SK-N-SH (cell line): Measurements from ENCODE around the gene RGS7.

ENCODE experiments used
- EP300 ChIP-seq, 2 experiments: IDR thresholded peaks; 2 replicates each; pipeline versions ENCODE4 v1.4.0 to v1.6.1; 2012; ENCODE audit warnings: borderline replicate concordance in 1 of 2, low read depth in 1 of 2, low read length in 1 of 2
- MXI1 ChIP-seq: IDR thresholded peaks from 2 replicates; pipeline ENCODE4 v1.6.1; 2012; ENCODE audit warnings: mild to moderate bottlenecking, low read depth, low read length, improper control_type of control experiment
- TAF1 ChIP-seq: IDR thresholded peaks from 2 replicates; pipeline ENCODE4 v1.6.1; 2012; ENCODE audit warnings: low read depth, mild to moderate bottlenecking, low read length, moderate library complexity, borderline replicate concordance
- TF ChIP-seq, protein P1 (sequence below): fragments of 200-600 bp; sonication (generic); IDR thresholded peaks from 2 replicates; pipeline ENCODE4 v1.6.1; 2017; ENCODE audit warnings: antibody characterized with exemption, mild to moderate bottlenecking, moderate library complexity

GRCh38 chr1:241308011-241308410, 49.0 kb downstream of the RGS7 start:
- no peak for TF ChIP-seq TAF1
- TF ChIP-seq MXI1: no peak
- TF ChIP-seq, protein P1, sequence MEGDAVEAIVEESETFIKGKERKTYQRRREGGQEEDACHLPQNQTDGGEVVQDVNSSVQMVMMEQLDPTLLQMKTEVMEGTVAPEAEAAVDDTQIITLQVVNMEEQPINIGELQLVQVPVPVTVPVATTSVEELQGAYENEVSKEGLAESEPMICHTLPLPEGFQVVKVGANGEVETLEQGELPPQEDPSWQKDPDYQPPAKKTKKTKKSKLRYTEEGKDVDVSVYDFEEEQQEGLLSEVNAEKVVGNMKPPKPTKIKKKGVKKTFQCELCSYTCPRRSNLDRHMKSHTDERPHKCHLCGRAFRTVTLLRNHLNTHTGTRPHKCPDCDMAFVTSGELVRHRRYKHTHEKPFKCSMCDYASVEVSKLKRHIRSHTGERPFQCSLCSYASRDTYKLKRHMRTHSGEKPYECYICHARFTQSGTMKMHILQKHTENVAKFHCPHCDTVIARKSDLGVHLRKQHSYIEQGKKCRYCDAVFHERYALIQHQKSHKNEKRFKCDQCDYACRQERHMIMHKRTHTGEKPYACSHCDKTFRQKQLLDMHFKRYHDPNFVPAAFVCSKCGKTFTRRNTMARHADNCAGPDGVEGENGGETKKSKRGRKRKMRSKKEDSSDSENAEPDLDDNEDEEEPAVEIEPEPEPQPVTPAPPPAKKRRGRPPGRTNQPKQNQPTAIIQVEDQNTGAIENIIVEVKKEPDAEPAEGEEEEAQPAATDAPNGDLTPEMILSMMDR: no peak
- no peak for TF ChIP-seq EP300 (IDR thresholded peaks at IDR 0.05; ENCODE audit: borderline replicate concordance in 1 of 2, low read depth in 1 of 2, low read length in 1 of 2)
